ENCODE measurements around the gene EXOC3L1.

The EXOC3L1 gene

DNA sequence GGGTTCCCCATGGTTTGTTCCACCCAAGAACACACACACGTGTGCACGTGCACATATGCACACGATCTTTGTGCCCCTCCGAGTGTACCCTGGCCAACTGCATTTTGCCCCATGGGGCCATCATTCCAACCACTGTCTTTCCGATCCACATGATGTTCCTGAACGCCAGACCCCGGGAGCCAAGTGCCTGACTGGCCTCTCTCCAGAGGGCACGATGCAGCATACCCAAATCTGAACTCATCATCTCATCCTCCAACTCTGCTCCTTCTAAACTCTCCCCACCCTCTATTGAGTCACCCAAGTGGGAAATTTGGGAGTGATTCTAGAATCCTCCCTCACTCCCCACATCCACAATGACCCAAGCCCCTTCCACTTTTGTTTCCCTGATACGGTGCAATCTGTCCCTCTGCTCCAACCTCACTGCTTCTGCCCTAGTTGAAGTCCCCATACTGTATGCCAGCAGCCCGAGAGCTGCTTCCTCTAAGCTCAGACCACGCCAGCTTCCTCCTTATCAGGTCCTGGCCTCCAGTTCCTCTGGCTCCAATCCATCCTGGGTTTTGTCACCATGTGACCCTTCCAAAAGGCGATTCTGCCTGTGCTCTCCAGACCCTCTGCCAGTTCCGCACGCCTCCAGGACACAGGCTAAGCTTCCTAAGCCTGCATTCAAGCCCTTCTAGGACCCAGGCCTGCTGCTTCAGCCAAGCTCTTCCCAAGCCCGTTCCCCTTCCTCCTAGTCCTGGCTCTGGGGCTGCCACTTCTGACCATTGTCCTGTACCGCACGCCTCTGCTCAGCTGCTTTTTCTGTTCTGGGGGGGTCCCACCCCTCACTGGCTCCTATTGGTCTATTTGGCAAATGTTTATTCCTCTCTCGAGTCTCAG lies 26.9 kb upstream of the EXOC3L1 start:
- DNase-seq, result no peak

DNA sequence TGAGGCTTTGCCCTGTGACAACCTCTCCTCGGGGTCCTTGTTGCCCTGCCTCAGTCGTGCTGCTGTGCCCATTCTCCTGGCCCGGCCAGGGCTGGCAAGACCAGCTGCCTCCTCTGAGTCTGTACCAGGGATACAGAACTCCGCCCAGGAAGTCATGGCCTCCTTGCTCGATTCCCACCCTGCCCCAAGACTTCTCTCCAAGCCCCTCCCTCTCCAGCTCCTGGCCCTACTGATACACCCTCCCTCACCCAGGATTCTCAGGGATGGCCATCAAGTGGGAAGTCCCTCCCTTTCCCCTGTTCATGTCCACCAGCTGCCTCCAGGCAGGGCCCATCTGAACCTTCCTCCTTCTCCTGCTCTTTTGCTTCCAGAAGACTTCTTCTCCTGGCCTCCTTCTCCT lies 25.8 kb upstream of the EXOC3L1 start:
- no peak for DNase-seq

DNA sequence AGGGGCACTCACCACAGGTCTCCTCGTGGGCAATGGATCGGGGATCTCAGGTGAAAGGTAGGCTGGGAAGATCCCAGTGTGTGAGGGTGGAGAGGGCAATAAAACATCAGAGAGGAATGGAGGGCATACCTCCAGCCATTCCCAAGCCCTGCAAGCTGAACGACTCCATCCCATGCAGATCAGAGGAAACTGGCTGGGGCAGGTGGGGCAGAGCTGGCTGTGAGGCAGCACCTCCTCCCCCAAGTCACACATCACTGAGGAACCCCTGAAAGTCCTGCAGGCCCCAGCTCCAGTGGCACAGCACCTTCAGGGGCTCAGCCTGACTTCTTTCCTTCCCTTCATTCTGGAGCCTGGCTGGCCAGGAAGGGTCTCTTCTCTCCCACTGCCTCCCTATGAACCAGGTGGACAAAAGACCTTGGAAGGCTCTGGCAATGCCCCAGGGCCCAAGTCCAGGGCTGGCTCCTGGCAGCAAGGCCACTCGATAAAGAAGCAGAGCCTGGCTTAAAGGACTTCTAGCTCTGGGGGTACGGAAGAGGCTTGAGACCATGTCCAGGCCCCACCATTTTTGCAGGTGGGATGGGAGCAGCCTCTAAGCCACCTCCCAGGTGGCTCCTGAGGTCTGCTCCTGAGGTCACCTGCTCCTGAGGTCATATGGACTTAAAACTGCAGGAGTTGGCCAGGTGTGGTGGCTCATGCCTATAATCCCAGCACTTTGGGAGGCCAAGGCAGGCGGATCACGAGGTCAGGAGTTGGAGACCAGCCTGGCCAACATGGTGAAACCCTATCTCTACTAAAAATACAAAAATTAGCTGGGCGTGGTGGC lies 23.5 kb upstream of the EXOC3L1 start:
- DNase-seq, result no peak

DNA sequence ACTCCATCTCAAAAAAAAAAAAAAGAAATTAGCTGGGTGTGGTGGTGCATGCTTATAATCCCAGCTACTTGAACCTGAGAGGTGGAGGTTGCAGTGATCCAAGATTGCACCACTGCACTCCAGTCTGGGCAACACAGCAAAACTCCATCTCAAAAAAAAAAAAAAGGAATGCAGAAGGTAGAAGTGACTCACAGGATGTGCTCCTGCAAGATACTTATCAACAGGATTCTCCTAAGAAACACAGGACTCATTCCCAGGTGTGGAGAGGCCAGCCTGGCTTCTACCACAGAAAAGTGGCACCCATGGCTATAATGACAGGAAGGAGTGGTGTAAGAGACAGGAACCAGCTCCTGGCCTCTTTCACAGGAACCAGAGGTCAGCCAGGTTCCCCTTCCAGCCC lies 22.8 kb upstream of the EXOC3L1 start:
- DNase-seq, result no peak

DNA sequence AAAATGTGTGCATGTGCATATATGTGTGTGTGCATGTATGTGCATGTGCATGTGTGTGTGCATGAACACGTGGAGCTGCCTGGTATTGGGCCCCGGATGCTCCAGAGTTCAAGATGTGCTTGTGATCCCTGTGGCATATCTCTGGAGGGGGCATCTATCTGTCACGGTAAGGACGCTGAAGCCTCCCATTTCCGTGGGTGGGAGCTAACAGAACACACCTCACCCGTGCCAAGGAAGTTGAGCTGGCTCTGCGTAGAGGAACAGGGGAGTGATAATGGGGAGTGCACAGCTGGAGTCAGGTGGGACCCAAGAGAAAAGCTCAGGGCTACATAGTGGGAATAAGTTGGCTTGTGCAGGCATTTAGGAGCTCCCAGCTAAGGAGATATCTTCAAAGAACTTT lies 21.7 kb upstream of the EXOC3L1 start:
- no peak for DNase-seq

DNA sequence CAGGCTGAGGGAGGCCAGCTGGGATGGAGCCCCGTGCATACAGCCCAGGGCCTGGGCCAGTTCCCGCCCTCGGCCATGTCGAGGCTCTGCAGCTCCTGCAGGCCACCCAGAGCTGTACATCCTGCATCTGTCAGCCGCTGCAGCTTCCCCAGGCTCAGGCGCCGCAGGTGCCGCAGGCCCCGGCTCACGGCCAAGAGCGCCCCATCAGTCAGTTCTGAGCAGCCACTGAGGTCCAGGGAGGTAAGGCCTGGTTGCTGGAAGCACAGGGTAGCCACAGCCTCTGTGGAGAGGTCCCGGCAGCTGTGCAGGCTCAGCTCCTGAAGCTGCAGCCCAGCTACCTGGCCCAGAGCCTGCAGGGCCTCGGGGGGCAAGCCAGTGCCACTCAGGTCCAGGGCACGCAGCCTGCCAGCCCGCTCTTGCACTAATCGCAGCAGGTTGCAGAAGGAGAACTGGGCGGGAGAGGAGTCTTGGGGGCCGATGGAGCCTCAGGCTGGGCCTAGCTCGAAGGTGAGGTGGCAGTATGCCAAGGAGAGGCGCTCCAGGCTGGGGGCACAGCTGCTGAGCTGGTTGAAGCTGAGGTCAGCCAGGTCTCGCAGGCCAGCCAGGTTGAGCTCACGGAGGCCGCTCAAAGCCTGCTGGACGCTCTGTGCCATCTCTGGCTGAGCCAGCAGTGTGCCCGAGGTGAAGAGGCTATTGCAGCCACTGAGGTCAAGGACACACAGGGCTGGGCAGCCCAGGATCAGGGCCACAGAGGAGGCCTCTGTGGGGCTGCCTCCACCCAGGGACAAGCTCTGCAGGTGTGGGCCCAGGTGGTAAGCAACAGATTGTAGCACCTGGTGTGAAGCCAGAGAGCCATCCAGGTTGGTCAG lies 20.4 kb upstream of the EXOC3L1 start:
- DNase-seq, result no peak

DNA sequence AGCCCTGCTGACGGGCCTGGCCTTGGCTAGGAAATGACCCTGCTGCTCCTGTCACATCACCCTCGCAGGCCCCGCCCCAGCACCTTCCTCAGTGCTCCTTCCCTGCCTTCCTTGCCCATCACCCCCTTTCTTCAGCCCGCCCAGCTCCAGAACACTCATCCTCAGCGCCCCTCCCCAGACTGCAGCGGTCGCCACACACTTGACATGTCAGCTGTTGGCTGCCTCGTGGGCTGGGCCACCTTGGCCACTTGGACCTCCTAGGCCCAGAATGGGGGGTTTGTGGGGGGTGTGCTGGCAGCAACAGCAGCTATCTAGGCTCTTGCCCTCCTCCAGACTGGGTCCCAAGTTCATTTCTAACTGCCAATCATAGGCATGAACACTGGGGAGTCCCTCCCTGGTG lies 19.6 kb upstream of the EXOC3L1 start:
- DNase-seq, result no peak

DNA sequence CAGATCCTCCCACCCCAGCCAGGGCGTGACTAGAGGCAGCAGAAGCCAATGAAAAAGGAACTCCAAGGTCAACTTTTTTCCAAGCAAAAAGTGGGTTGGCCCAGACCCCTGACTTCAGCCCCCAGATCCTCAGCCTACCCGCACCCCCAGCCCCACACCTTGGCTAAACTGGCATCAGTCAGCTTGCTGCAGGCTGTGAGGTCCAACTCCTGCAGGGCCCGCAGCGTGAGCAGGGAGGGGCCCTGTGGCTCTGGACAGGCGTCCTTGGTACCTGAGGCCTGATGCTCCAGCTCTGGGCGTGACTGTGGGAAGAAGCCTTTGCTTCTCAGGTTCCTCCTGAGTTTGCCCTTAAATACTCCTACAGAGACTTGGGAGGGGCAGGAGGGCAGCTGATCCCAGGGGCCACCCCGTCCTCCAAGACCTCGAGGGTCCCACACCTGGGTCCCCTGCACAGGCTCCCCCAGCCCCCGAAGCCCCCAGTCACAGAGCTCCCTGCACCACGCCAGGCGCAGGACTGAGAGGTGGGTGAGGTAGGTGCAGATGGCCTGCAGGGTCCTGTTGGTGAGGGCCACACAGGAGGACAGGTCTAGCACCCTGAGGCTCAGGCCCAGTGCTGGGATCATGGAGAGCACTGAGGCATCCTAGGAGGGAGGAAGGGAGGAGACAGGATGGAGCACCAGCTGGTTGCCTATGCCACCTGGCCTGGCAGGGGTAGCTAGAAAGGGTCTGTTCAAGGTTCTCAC lies 18.4 kb upstream of the EXOC3L1 start:
- DNase-seq, result no peak

DNA sequence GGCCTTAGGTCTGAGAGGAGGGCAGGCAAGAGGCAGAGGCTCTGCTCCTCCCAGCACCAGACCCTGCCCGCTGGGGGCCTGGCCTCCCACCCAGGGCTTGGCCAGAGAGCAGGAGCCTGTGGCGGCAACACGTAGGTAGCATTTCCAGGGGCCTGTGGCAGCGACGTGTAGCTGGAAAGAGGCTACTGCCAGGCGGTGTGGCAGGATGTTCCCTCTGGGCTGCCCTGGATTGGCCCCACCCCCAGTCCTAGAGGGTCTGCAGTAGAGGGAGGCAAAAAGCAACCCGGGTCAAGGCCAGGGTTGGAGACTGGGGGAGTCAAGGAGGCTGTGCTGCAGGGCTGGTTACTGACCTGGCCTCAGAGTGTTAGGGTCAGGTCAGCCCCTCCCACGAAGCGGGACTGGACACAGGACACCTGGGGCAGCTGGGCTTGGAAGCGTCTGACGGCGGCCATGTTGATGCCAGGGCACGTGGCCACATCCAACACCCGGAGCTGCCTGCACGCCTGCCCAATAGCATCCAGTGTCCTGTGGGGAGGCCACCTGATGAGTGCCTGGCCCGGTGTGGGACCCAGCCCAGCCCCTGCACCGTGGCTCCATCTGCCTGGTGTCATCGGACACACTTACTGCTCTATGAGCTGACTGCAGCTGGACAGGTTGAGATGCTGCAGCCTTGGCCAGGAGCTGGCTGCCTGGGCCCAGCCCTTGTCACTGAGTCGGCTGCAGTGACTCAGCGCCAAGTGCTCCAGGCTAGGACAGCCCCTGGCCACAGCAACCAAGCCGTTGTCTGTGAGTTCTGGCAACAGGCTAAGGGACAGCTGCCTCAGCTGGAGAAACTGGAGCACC lies 17.5 kb upstream of the EXOC3L1 start:
- no peak for DNase-seq

DNA sequence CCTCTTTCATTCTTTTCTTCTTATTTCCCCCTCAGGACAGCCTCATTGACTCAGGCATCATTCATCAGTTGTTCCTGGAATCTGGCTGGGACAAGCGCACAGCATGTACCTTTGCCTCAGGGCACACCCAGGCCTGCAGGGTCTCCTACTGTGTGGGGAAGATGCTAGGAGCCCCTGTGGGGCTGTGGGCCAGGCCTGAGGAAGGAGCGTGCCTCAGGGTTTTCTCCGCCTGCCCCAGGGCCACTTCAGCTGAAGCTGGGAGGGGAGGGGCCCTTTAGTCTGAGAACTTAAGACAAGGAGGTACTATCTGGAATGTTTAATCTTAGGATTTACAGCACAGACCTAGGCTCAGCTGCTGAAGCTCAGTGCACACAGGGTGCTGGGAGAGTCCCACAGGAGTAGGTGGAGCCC lies 16.9 kb upstream of the EXOC3L1 start:
- no peak for DNase-seq

DNA sequence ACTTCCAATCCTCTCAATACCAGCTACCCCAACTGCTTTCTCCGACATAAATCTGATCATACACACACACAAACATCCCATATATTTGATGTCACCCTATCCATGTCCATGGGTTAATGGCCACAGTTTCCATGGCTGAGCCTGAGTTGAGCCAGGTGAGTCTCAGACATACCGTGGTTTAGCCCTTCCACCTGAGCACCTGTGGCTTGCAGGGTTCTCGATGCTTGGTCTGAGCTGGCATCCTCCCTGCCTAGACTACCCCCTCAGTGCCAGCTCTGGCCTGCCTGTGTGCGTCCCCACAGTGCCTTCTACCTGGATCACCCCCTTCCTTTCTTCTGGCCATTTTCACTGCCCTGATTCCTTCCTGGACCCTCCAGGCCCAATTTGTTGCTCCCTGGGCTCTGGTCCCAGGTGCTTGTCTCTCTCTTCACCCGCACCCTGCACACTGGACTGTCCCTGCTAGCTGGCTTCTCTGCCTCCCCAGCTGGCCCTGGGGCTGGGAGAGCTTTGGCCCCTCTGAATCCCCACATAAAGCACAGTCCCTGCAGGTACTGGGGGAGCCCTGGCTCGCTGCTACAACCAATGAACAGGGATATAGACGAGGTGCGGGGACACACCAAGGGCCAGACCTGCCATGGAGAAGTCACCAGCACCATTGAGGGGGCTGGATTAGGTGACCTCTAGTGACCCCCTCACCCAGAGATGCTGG lies 16.3 kb upstream of the EXOC3L1 start:
- no peak for DNase-seq

DNA sequence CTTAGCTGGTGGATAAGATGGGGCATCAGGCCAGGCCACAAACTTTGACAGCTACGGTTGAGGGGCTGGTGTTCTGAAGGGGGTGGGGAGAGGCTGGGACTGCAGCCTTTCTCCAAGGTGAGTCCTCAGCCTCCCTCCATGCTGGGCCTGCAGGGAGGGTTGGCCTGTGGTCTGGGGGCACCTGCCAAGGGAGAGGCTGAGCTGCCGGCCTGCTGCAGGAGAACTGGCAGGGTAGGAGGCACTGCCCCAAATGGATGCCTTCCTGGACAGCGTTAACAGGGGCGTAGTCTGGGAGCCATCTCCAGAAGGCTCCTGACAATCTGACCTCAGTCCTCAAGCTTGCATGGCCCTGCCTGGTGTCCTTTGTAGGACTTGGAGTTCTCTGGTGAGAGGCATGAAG lies 14.1 kb upstream of the EXOC3L1 start:
- DNase-seq, result no peak

DNA sequence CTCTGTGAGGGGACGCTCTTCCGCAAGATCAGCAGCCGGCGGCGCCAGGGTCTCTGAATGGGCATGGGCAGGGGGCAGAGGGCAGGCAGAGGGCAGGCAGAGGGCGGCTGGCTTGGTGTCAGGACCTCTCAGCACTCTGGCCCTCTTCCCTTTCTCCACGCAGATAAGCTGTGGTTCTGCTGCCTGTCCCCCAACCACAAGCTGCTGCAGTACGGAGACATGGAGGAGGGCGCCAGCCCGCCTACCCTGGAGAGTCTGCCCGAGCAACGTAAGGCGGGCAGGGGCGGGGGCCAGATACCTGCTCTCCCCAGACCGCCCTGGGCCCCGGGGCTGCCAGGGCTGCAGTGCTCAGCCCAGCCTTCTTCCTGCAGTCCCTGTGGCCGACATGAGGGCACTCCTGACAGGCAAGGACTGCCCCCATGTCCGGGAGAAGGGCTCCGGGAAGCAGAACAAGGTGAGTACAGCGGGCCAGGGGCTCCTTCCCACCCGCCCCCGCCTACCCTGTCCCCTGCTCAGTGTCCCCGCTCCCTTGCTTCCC lies 13.1 kb upstream of the EXOC3L1 start:
- DNase-seq, result no peak

DNA sequence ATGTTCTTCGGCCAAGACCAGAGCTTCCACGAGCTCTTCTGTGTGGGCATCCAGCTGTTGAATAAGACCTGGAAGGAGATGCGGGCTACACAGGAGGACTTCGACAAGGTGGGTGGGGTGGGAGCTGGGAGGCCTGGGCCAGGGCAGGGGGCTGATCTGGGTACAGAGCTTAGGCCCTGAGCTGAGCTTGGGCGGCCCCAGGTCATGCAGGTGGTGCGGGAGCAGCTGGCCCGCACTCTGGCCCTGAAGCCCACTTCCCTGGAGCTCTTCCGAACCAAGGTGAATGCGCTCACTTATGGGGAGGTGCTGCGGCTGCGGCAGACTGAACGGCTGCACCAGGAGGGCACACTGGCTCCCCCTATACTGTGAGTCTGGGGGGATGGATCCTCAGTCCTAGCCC lies 12.5 kb upstream of the EXOC3L1 start:
- DNase-seq, result no peak

DNA sequence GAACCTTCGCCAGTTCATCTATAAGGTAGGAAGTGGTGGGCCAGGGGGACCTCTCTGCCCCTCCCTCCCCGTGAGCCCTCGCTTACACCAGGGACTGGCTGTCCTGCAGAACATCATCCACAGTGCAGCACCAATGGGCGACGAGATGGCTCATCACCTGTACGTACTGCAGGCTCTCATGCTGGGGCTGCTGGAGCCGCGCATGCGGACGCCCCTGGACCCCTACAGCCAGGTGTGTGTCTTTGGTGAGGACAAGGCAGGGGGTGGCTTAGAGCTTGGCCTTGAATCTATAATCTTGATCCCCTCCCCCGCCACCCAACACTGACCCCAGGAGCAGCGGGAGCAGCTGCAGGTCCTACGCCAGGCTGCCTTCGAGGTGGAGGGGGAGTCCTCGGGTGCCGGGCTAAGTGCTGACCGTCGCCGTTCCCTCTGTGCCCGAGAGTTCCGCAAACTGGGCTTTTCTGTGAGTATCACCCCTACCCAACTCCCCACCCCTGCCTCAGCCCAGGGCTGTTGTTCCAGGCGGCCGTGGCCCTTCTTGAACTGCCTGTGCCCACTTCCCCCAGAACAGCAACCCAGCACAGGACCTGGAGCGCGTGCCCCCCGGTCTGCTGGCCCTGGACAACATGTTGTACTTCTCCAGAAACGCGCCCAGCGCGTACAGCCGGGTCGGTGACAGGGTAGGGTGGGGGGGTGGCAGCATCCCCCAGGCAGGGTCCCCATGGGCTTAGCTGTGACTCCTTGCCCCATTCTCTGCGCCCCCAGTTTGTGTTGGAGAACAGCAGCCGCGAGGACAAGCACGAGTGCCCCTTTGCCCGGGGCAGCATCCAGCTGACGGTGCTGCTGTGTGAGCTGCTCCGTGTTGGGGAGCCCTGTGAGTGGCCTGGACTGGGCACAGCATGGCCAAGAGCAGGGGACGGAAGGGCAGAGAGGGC lies 11.7 kb upstream of the EXOC3L1 start:
- no peak for DNase-seq

DNA sequence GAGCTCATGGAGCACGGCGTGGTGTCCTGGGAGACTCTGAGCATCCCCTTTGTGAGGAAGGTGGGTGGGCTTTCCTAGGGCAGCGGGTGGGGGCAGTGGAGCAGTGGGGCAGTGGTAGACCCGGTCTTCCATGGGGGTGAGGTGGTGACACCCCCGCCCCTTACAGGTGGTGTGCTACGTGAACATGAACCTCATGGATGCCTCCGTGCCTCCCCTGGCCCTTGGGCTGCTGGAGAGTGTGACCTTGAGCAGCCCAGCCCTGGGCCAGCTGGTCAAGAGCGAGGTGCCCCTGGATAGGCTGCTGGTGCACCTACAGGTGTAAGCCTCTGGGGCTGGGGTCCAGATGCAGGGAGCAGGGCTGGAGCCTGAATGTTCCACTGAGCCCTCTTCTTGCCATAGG lies 10.6 kb upstream of the EXOC3L1 start:
- DNase-seq, result no peak

DNA sequence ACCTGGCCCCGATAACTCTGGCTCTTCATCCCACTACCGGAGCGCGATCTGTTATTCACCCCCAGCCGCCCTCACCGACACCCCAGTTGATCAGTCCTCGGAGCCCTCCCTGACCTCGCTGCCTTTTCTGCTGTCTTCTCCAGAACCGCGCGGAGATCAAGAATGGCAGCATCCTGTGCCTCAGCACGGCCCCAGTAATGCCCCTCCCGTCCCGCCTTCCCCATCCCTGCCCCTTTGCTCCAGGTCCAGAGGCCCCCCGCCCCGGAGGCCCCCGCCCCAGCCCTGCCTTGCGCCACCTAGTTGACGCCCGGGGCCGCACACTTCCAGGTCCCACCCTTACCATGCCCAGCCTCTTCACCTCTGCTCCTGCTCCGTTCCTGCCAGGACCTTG lies 9.9 kb upstream of the EXOC3L1 start:
- DNase-seq, result no peak

DNA sequence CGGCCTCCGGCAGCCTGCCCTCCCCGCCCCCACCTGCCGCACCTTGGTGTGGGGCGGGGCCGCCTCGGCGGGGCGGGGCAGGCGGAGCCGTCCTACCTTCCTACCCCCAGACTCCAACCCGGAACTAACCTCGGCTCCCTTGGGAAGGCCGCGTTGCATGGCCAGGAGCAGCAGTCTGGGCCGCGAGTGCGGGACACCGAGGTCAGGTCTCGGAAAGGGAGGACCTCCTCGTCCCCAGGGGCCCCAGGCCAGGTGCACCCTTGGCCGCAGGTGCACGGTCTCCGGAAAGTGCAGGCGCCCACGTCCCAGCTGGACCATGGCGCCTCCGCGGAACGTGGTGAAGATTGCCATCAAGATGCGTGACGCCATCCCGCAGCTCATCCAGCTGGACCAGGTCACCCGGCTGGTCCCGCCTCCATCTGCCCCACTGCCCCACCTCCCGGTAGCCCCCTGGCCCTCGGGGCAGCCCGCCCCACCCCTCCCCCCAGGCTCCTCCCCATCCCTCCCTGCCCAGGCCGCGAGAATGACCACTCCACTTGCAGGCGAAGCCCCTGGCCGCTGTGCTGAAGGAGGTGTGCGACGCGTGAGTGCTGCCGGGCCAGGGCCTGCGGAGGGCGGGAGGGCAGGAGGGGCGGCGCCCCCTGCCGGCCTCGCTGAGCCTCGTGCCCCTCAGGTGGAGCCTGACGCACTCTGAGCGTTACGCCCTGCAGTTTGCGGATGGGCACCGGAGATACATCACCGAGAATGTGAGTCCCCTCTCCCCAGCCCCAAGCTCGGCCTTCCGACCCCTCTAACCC lies 9.3 kb upstream of the EXOC3L1 start, which contains the start of gene ELMO3:
Gene ELMO3 (plus strand): TSS at position 121 of the 797 bp plus-strand sequence. CDS start 196 bp downstream, at position 317.
- DNase-seq, result no peak
